HG03066 (cell line): ENCODE results near the gene FRAT1.
A peak's percentile ranks its signal among the peaks of the same experiment; 100 is the strongest.
"Not testable (repeated sequence)": the region's sequence is repeated elsewhere in the genome, so short reads cannot be mapped to it uniquely, and the experiment has no call there.

Experiments
- ATAC-seq: cut with Tn5 transposase; IDR thresholded peaks from one replicate; pipeline ENCODE4 v1.9.1; 2021; ENCODE audit warnings: low read depth; ENCODE audit not compliant: unreplicated experiment

Gene FRAT1, protein sequence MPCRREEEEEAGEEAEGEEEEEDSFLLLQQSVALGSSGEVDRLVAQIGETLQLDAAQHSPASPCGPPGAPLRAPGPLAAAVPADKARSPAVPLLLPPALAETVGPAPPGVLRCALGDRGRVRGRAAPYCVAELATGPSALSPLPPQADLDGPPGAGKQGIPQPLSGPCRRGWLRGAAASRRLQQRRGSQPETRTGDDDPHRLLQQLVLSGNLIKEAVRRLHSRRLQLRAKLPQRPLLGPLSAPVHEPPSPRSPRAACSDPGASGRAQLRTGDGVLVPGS

DNA sequence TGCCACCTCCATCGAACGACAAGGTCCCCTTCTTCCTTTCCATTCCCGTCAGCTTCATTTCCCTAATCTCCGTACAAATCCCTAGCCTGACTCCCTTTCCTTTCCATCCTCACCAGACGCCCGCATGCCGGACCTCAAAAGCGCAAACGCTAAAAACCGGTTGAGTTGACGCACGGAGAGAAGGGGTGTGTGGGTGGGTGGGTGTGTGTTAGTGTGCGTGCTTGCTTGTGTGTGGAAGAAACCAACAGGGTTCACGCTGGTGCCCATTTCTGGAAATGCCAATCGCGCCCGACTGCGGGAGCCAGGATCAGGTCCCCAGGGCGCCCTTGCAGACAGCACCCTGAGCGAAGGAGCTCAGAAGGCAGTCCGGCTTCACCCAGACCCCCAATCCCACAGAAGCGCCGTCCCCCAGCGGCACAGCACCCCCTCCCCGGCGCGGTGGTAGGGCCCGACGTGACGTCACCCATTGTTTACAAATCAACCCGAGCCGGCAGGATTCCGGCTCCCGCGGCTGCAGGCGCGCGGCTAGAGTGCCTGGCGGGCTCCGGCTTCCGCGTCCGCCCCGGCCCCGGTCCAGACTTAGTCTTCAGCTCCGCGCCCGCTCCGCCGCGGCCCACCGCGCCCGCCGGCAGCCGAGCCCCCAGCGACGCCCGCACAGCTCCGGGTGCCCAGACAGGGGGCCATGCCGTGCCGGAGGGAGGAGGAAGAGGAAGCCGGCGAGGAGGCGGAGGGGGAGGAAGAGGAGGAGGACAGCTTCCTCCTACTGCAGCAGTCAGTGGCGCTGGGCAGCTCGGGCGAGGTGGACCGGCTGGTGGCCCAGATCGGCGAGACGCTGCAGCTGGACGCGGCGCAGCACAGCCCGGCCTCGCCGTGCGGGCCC lies at the start of gene FRAT1:
FRAT1 (plus strand) TSS at position 500 of the 880 bp plus-strand sequence; CDS start at position 683, 183 bp downstream.
- peak; percentile 73 for ATAC-seq

DNA sequence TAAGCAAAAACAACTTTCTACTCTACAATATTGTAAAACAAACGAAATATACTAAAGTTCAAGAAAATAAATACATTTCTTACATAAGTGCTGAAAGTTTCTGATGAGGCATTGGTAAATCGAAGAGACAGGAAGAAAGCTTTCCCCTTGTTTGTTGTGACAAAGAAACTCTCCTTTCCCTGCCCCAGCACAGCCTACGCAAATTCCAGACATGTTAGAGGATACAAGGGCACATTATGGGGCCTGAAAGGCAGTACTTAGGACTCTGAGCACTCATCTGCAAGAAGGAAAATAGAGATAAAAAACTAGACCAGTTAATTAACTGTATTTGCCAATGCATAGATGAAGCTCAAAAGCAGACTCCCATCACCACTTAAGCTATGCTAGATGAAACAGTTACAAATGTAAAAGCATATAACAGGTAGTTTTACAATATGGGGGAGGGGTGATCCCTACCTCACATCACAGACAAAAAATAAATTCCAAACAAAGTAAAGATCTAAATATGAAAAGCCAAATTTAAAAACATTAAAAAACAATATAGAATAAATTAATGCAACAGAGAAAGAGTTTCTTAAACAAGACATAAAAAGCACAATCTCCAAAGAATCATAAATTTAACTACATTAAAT lies 48.4 kb upstream of the FRAT1 start:
- no peak for ATAC-seq

DNA sequence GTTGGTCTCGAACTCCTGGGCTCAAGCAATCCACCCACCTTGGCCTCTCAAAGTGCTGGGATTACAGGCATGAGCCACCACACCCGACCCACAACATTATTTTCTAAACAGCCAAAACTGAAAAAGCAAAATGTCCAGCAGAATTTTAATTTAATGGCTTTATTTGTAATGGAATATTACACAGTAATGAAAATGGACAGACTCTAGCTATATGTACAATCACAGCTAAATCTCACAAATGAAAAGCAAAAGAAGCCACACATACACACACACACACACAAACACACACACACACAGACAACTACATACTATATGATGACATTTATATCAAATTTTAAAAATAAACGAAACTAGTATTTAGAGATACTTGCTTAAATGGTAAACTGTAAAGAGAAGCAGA lies 45.4 kb upstream of the FRAT1 start:
- ATAC-seq, result no peak

DNA sequence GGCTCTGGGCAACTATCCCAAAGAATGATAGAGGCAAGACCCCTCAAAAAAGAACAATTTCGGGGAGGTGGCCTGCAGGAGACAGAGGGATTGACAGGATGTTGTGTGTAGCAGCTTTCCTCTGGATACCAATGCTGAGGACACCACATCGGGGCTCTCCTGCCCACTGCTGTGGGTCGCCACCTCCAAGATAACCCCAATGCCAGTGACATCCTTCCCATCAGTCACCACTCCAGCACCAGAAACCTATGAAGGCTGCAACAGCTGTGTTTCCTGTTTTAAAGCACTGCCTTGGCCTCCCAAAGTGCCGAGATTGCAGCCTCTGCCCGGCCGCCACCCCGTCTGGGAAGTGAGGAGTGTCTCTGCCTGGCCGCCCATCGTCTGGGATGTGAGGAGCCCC lies 44.2 kb upstream of the FRAT1 start:
- ATAC-seq, result no peak

- no peak for ATAC-seq
Measured at GRCh38 chr10:97277551-97277950, 41.5 kb upstream of the FRAT1 start.

DNA sequence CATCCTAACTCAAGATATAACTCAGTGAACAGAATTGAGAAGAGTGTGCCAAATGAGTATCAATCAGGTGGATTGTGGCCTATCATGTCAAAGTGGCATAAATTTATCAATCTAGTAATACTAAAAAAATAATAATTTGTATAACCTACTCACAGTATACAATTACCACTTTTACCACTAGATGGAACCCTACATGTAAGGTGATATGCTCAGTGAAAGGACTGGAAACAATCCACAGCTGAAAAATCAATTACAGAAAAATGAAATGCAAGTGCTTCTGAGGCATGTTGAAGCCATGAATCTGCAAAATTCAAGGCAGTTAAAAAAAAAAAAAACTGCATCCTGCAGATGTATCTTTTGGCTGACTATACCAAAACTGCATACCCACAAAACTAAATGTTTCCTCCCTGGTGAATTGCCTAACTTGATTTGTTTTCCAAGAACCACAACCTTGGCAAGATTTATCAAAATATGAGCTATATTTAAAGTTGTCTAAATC lies 40.5 kb upstream of the FRAT1 start:
- ATAC-seq, result no peak

DNA sequence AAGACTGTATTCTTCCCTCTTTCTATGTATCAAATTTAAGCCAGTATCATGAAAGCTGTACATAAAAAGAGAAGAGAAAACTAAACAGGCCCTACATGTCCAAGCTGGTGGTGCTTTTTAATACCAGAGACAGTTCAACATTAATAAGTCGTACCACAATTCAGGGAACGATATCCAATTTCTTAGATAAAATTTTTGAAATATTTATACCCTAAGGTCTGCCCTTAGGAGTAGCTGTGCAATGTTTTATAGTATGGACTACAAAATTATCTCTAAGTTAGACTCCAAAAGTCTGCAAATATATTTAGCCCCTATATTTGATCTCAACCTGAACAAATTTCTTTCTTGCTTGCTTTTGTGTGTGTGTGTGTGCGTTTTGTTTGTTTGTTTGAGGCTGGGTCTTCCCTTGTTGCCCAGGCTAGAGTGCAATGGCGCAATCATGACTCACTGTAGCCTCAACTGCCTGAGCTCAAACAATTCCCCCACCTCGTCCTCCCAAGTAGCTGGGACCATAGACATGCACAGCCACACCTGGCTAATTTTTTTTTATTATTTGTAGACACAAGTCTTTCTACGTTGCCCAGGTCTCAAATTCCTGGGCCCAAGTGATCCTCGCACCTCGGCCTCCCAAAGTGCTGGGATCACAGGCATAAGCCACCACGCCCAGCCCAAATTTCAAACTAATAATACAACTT lies 39.8 kb upstream of the FRAT1 start:
- ATAC-seq, result no peak

DNA sequence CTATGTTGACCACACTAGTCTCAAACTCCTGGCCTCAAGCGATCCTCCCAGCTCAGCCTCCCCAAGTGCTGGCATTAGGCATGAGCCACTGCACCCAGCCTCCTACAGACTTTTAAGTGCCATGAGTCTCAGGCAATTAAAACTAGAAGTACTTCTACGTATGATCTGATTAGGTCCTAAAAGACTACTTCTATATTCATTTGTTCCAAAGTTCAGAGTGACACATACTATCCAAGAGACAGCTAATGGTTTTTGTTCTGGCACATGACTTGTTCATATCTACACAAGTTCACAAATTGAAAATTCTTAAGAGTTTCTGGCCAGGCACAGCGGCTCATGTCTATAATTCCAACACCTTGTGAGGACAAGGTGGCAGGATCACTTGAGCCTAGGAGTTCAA lies 38.3 kb upstream of the FRAT1 start:
- ATAC-seq, result no peak

GRCh38 chr10:97290076-97290475 lies 29.0 kb upstream of the FRAT1 start:
- ATAC-seq, result not testable (repeated sequence)

DNA sequence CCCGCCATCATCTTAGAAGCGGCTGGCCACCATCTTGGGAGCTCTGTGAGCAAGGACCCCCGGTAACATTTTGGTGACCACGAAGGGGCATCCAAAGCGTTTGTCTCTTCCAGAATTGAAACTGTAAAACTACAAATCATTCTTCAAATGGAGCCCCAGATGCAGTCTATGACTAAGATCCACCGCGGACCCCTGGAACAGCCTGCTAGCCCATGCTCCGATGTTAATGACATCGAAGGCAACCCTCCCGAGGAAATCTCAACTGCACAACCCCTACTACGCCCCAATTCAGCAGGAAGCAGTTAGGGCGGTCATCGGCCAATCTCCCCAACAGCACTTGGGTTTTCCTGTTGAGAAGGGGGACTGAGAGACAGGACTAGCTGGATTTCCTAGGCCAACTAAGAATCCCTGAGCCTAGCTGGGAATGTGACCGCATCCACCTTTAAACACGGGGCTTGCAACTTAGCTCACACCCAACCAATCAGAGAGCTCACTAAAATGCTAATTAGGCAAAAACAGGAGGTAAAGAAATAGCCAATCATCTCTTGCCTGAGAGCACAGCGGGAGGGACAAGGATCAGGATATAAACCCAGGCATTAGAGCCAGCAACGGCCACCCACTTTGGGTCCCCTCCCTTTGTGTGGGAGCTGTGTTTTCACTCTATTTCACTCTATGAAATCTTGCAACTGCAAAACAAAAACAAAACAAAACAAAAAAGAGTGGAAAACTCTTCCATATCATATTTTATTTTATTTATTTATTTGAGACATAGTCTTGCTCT lies 28.3 kb upstream of the FRAT1 start:
- not testable (repeated sequence) for ATAC-seq

DNA sequence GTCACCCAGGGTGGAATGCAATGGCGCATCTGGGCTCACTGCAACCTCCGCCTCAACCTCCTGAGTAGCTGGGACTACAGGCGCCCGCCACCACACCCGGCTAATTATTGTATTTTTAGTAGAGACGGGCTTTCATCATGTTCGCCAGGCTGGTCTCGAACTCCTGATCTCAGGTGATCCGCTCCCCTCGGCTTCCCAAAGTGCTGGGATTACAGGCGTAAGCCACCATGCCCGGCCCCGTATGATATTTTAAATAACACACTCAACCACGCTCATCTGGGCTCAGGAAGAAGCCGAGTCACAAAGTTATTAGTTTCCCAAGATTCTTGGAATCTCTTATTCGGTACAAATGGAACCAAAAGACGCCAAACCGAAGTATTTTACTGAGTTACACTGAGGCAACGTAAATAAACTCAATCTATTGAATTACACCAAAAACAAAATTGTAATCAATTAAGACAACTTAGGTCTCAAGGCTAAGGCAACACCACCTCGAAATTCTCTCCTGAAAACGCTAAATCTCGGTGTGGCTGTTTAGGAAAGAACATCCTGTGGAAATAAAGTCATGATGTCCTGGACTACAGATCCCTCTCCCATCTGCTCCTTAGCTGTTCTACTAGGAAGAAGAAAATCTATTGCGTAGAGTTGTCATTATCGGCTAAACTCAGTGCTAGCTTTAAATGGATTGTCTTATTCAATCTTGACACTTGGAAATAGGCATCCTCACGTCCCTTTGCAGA lies 27.5 kb upstream of the FRAT1 start:
- peak; percentile 8 for ATAC-seq

DNA sequence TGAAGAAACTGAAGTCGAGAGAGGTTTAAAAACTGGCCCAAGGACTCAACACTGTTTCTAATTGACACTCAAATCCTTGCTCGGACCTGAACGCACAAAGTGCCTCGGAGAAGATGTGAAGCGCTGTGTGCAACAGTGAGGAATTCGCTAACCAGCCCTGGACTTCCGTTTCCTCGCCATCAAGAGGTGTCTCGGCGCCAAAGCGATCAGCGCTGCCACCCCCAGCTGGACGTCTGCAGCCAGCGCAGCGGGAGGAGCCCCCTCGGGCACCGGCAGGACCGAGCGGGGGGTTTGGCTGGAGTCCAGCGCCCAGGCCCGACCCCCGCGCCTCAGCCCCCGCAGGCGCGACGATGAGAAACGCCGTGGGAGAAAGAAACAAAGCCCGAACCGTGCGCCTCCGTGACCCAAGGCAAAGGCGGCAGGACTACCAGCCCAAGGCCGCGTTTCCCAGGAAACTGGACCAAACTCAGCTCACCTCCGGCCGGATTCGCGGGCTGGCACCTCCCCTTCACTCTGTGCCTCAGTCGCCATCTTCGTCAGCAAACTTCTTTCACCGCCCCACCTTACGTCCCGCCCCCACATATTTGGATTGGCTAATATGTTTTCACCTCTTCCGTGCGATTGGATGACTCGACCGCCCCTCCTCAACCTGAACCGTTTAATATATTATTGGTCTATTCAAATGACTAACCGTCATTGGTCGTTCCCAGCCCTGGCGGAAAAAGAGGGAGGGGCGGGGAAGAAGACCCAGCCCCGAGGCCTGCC lies 26.8 kb upstream of the FRAT1 start, which contains the start of gene ARHGAP19:
ARHGAP19 (minus strand) TSS at position 541 of the 765 bp plus-strand sequence; CDS start at position 531, 10 bp downstream.
- ATAC-seq, result peak; percentile 98

- ATAC-seq, result no peak
Measured at GRCh38 chr10:97292862-97293198, 26.2 kb upstream of the FRAT1 start.

GRCh38 chr10:97297556-97298222 lies 21.4 kb upstream of the FRAT1 start:
- no peak for ATAC-seq

DNA sequence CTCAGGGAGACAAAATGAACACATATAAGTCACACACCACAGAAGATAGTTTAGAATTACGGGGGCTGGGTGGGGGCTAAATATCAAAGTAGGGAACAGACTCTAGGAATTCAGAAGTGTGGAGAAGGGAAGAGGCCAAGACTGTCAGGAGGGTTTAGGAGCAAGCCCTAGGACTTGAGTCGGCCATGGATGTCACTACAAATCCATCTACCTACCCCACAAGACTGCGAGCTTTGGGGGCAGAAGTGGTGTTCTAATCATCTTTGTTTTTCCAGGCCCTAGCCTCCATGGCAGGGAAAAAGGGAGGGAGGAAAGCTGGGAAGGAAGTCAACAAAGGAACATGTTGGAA lies 20.9 kb upstream of the FRAT1 start:
- no peak for ATAC-seq

GRCh38 chr10:97300980-97301379 lies 18.1 kb upstream of the FRAT1 start:
- no peak for ATAC-seq

DNA sequence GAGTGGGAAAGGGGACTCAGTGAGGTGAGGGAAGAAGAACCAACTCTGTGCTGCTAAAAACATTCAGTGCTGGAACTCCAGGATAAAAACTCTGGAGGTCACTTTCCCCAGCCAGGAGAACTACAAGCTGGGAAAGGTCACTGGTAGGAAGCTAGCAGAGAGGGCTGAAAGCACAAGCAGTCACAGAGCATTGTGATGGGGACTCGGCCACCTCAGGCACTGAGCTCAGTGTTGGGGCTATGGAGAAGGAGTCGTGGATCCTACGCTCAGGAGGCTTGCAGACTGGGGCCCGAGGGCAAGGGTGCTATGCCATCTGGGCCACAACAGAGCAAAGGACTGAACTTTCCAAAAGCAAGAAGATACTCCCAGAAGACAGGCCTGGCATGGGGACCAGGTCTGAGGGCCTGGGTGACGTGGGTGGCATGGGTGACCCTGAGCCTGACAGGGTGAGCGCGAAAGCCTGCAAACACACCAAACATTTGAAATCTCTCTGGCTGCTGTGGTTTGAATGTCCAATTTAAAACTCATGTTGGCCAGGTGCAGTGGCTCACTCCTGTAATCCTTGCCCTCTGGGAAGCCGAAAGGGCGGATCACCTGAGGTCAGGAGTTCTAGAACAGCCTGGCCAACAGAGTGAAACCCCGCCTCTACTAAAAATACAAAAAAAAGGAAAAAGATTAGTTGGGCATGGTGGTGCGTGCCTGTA lies 16.8 kb upstream of the FRAT1 start:
- ATAC-seq, result no peak
